GM19324 (cell line): Measurements from ENCODE around the gene TMCC1.
"Not testable (repeated sequence)": the region's sequence is repeated elsewhere in the genome, so short reads cannot be mapped to it uniquely, and the experiment has no call there.

Experiments
- ATAC-seq: cut with Tn5 transposase; IDR thresholded peaks from one replicate; pipeline ENCODE4 v1.9.1; 2021; ENCODE audit warnings: mild to moderate bottlenecking, moderate library complexity; ENCODE audit not compliant: unreplicated experiment, low FRiP score

The TMCC1 gene

GRCh38 chr3:129615751-129616281 is 277.7 kb downstream of the TMCC1 start:
- ATAC-seq, result no peak

DNA sequence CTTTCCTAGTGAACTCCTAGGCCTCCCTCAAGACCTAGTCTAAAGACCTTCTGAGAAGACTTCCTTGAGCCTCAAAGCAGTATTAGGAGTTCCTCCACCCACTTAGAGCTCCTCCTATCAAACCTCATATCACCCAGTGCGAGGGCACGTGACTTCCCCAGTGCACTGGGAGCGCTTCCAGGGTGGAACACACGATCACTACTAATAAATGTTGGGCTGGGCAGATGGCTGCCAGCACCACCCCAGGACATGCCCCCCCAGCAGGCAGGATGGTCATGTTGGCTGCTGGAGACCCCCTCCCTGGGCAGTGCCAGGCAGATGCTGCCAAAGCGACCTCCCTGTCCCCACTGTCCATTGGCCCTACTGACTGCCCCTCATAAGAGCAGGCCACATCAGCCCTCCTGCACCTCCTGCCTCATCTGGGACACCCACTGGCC is 278.6 kb downstream of the TMCC1 start:
- ATAC-seq, result no peak

- ATAC-seq, result no peak
Observed at GRCh38 chr3:129614435-129614834, 279.1 kb downstream of the TMCC1 start.

GRCh38 chr3:129613367-129613740 is 280.2 kb downstream of the TMCC1 start:
- no peak for ATAC-seq

GRCh38 chr3:129612534-129613366 is 280.8 kb downstream of the TMCC1 start:
- no peak for ATAC-seq

- ATAC-seq, result no peak
Observed at GRCh38 chr3:129611812-129612533, 281.5 kb downstream of the TMCC1 start.

GRCh38 chr3:129611446-129611800 is 282.1 kb downstream of the TMCC1 start:
- ATAC-seq, result no peak

DNA sequence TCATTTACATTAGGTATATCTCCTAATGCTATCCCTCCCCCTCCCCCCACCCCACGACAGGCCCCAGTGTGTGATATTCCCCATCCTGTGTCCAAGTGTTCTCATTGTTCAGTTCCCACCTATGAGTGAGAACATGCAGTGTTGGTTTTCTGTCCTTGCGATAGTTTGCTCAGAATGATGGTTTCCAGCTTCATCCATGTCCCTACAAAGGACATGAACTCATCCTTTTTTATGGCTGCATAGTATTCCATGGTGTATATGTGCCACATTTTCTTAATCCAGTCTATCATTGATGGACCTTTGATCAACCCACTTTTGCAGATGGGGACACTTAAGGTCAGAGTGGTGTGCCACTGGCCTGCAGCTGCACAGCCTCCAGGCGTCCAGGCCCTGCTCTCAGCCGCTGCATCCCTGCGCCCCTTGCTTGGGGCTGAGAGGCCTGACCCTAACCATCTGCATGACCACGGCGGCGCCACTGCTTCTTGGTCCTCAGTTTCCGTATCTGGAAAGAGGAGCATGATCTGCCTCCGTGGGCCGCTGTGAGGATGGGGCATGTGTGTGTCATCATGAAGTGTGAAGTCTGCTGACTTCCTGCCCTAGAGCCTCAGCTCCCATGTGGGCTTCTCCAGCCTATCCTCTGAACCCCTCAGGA is 282.6 kb downstream of the TMCC1 start:
- ATAC-seq, result not testable (repeated sequence)

DNA sequence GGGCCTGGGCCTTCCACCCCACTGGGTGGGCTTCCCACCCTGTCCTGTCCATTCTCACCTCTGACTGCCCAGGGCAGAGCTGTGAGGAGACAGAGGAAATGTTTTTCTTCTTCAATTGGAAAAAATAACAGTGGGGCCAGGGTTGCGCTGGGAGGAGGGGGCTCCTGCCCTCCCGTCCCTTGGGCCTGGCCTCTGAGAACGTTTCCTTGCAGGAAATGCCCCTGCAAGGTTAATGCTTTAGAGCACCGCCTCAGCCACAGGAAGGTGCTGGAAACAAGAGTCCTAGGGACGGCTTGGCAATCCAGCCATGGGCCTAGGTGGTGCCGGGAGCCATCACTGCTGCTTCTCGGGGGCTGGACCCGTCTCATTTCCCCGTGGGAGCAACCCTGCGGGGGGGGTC is 283.2 kb downstream of the TMCC1 start:
- no peak for ATAC-seq

DNA sequence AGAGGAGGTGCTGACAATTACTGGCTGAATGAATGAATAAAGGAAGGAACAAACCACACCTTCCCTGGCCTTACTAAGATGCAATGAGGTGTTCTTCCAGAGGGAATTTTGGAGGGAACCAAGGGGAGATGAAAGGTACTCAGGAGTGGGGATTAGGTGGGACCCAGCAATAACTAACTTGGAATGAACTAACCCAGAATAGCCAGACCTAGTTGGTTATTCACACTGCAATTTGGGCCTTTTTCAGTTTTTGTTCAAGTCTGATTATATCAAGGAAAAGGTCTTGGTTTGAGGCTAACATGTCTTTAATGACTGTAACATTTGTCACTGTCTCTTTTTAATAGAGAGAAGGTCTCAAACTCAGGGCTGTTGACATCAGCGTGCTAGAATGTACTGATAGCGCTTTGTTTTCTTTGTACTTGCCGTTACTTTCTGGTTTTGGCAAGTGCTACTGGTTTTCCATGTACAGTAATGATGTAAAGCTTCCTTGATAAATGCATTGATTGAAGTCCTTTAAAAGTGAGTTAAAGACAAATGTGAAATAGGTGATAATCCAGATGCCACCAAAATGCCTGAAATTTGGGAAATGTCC is 283.8 kb downstream of the TMCC1 start:
- ATAC-seq, result no peak

GRCh38 chr3:129608936-129609590 is 284.4 kb downstream of the TMCC1 start:
- no peak for ATAC-seq

DNA sequence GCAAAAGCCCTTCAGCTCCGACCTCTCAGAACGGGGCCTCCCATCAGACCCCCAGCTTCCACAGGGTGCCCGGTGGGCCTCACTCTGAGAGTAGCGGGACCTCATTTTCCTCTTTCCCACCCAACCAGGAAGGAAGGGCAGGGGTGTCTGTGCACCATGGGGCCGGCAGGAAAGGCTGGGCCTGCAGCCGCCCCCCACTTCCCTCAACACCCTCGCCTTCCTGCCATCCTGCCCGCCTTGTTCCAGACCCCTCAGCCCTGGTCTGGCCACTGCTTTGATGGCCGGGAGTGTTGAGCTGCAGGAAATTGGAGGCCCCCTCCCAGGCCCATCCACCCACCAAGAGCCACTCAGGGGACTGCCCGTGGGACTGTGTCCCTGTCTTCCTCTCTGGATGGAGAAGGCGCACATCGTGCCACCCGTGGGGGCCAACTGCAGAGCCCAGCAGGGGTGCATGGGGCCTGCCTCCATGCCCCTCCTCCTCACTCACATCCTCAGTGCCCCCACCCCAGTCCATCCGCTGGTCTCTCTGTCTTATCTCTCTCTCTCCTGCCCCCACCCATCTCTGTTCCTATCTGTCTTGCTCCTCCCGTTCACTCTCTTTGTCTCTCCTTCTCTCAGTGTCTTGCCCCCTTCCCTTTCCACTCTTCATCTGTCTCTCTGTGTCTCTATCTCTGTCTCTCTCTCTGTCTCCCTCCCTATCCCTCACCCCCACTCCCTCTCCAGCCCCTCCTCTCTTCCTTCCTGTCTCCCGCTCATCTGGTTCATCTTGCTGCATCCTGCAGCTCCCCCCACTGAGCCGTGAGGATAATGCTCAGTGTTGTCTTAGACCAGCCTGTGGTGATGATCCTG is 285.2 kb downstream of the TMCC1 start:
- ATAC-seq, result no peak

DNA sequence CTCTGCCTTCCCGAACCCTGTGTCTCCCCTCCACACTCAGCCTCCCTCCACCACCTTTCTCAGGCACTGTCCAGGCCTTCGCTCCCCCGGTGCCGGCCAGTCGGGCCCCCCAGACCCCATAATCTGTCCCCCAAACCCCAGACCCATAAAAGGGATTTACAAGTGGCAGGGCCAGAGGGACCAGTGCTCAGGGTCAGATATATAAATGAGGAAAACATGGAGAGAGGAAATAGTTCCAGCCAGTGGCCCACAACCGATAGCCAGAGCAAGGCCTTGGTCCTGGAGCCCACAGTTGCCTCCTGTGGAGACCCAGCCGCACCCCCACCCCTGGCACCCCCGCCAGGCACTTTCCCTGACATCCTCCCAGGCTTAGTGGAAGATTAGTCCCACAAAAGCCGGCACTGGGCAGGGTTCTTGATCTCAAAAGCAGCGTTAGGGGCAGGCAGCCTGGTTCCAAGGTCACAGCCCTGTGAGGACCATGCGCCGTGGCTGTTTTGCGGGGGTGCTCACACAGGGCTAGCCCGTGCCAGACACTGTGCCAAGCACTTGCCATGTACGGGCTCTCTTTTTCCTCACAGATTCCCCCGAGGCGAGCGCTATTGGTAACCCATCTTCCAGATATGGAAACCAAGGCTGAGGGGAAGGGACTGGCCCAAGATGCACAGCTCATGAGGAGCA is 286.0 kb downstream of the TMCC1 start:
- no peak for ATAC-seq

GRCh38 chr3:129606636-129607390 is 286.7 kb downstream of the TMCC1 start, which contains the start of gene PLXND1:
Gene PLXND1 (minus strand): TSS chr3:129606676. CDS start chr3:129606639, 37 bp downstream.
- no peak for ATAC-seq

DNA sequence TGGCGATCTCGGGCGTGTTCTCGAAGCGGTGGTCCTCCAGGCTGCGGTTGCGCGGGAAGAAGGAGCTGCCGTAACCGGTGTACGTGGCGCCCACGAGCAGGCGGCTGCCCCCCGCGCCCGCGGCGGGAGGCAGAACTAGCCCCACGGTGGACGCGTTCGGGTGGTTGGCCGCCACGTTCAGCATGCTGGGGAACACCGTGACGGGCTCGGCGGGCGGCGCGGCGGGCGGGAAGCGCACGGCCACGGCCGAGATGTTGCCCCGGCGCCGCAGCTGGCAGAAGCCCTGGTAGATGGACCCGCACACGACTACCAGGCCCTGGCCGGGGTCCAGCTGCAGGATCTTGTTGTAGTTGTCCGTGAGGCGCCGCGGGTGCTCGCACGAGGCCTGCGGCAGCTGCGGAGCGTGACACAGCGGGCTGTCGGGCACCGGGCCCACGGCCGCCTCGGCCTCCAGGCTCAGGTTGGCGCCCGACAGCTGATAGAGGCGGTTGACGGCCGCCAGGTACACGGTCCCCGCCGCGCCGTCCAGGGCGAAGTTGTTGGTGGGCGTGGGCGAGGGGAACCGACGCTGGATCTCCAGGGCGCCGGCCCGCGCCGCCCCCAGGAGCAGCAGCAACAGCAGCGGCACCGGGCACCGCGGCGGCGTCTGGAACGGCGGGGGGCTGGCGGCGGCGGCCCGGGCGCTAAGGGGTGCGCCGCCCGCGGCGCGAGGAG is 287.4 kb downstream of the TMCC1 start:
- no peak for ATAC-seq

- no peak for ATAC-seq
Observed at GRCh38 chr3:129605203-129605921, 288.1 kb downstream of the TMCC1 start.

DNA sequence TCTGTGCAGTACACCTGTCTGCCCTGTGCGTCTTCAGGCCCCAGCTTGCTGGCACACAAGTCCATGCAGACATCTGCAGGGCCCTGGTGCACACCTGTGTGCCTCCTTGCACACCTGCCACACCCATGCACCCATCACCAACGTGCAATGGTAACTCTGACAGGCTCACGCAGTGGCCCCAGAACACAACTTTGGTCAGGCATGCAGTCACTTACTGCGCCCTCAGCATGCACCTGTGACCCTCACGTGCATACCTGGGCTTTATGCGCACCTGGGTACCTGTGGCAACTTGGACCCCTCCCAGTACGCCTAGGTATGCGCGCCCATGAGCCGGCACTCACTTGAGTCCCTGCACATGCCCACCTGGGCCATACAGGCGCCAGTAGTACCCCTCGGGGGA is 288.7 kb downstream of the TMCC1 start:
- no peak for ATAC-seq
